ENCODE measurements around the gene TMEM200A. TPM values are rescaled to one million over a fixed set of nuclear protein-coding genes. Genes with fewer than 3 reads are reported as not detected.

The TMEM200A gene
- total and polyA plus RNA-seq, 2 donors (not counting 3 experiments of a cell fraction or from before 2014, with no cell fraction given): 0.58 to 0.75 TPM

DNA sequence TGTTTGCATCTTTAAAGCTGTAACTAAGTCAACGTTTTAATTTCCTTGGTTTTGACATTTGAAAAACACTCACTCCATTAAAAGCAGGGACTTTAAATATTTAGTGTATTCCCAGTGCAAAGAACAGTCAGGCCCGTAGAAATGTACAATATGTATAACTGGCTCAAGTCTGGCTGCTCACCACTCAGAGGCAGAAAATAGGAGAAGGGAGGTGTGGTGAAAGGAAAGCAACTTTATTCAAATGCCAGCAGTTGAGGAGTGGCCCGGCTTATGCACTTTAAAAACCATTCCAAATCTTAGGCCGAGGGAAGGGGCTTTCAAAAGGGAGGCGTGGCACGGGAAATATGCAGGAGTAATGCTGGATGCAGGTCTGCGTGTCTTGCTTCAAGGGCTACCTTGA, 120.6 kb downstream of the TMEM200A start:
- dilution Hi-C loops (cut with MboI; ENCODE audit: extremely low pct_ligation_motif_present, low sequenced_read_pairs) (no loop called here), intact Hi-C loops (cut with micrococcal nuclease) (no loop called here)
- Histone ChIP-seq H3K27ac (ENCODE audit: insufficient read depth, low read depth, low read length) (no peak overlapping the region), H2AFZ (ENCODE audit: low read depth, low read length) (no peak overlapping the region), H4K20me1 (replicated peaks; ENCODE audit: control insufficient read depth, extremely low read depth, insufficient read depth, low read length) (no peaks in the 10 kb centered on the region), H3K4me3 (replicated peaks in 1 of 3; ENCODE audit: insufficient read depth in 1 of 3, low read depth in 1 of 3, low read length in 3 of 3) (no peak overlapping the region), H3K27me3 (ENCODE audit: control insufficient read depth in 2 of 2, insufficient read depth in 2 of 2, low read length in 2 of 2) (no peaks in the 10 kb centered on the region), H3K79me2 (ENCODE audit: control insufficient read depth, insufficient read depth, low read length) (no peaks in the 10 kb centered on the region), H3K9ac (replicated peaks; ENCODE audit: extremely low read depth, insufficient read depth, low read length) (no peak overlapping the region), H3K9me3 (replicated peaks; ENCODE audit: control insufficient read depth, insufficient read depth, low read length) (no peaks in the 10 kb centered on the region), H3K4me2 (ENCODE audit: insufficient read depth, low read length) (no peak overlapping the region), H3K9me1 (replicated peaks; ENCODE audit: control insufficient read depth, extremely low read depth, insufficient read depth, low read length) (no peaks in the 10 kb centered on the region), H3K36me3 (ENCODE audit: control insufficient read depth in 2 of 2, extremely low read depth in 1 of 2, insufficient read depth in 2 of 2, low read length in 2 of 2) (no peaks in the 10 kb centered on the region), H3K4me1 (ENCODE audit: control insufficient read depth, extremely low read depth, insufficient read depth, low read length) (peaks cover 2% of the 10 kb centered on the region)
- DNase-seq (ENCODE audit: low read depth, low spot score): no peak
- TF ChIP-seq GATA2 (IDR thresholded peaks at IDR 0.05; ENCODE audit: insufficient read depth, insufficient read length, low read depth, low read length): no peak
- TF ChIP-seq CTCF (IDR thresholded peaks at IDR 0.05; ENCODE audit: extremely low read depth in 1 of 2, insufficient read depth in 1 of 2, low read depth in 1 of 2, low read length in 2 of 2): no peak
- TF ChIP-seq MYC (IDR thresholded peaks at IDR 0.05; ENCODE audit: low read depth, low read length): no peak
- no peak for TF ChIP-seq EZH2 (IDR thresholded peaks at IDR 0.05; ENCODE audit: borderline replicate concordance, low read depth, low read length, severe bottlenecking)
- no peak for TF ChIP-seq JUN (IDR thresholded peaks at IDR 0.05; ENCODE audit: borderline replicate concordance, insufficient read depth, insufficient read length, low read depth)
- TF ChIP-seq MAX (IDR thresholded peaks at IDR 0.05; ENCODE audit: insufficient read depth, insufficient read length): no peak
- no peak for TF ChIP-seq POLR2A (IDR thresholded peaks at IDR 0.05; ENCODE audit: low read depth, low read length)
- POLR2A ChIA-PET: no interaction called here
- no TSS peak for BruUV-seq (replicated peaks)
- CTCF ChIA-PET: no interaction called here
- no peak for FAIRE-seq

Data from endothelial cell of umbilical vein (primary cell).